Karpas-422 (cell line): Measurements from ENCODE around the gene RNF212. TPM values are rescaled to one million over a fixed set of nuclear protein-coding genes. Genes with fewer than 3 reads are reported as not detected.

Experiments used
- DNase-seq: peaks from one replicate; pipeline ENCODE4 v3.0.0-alpha.2; 2015
- H2AFZ ChIP-seq: fragments of 200-600 bp; sonication (generic); 2 replicates; pipeline ENCODE4 v1.6.1; 2014; ENCODE audit warnings: antibody characterized with exemption, low read length, mixed read lengths
- H3K27ac ChIP-seq: fragments of 200-600 bp; sonication (generic); 2 replicates; pipeline ENCODE4 v1.5.1; 2014; ENCODE audit warnings: mild to moderate bottlenecking, low read length, moderate library complexity
- H3K27me3 ChIP-seq: fragments of 200-600 bp; sonication (generic); 2 replicates; pipeline ENCODE4 v1.6.1; 2014; ENCODE audit warnings: low read length, mixed read lengths
- H3K36me3 ChIP-seq: fragments of 200-600 bp; sonication (generic); 2 replicates; pipeline ENCODE4 v1.6.1; 2014; ENCODE audit warnings: low read length, mixed read lengths; ENCODE audit not compliant: insufficient read depth
- H3K4me1 ChIP-seq: fragments of 200-600 bp; sonication (generic); 2 replicates; pipeline ENCODE4 v1.6.1; 2014; ENCODE audit warnings: mild to moderate bottlenecking, low read length, mixed read lengths
- H3K4me2 ChIP-seq: fragments of 200-600 bp; sonication (generic); 2 replicates; pipeline ENCODE4 v1.6.1; 2014; ENCODE audit warnings: low read length, low read depth, mild to moderate bottlenecking; ENCODE audit not compliant: poor library complexity, severe bottlenecking
- H3K4me3 ChIP-seq: fragments of 200-600 bp; sonication (generic); 2 replicates; pipeline ENCODE4 v1.5.1; 2014; ENCODE audit warnings: mild to moderate bottlenecking, antibody characterized with exemption, low read length, mixed read lengths
- H3K79me2 ChIP-seq: fragments of 200-600 bp; sonication (generic); 2 replicates; pipeline ENCODE4 v1.6.1; 2014; ENCODE audit warnings: mild to moderate bottlenecking, low read length, mixed read lengths
- H3K9ac ChIP-seq: fragments of 200-600 bp; sonication (generic); 2 replicates; pipeline ENCODE4 v1.6.0; 2014; ENCODE audit warnings: low read length
- H3K9me2 ChIP-seq: fragments of 200-600 bp; sonication (generic), shearing (Covaris generic); replicated peaks from 2 replicates; pipeline ENCODE4 v1.6.0; 2014; ENCODE audit warnings: mild to moderate bottlenecking, low read length, moderate library complexity; ENCODE audit not compliant: insufficient read depth
- H3K9me3 ChIP-seq: fragments of 300-700, 200-600 bp; sonication (generic); 2 replicates; pipeline ENCODE4 v1.6.1; 2014; ENCODE audit warnings: low read length, mixed read lengths
- H4K20me1 ChIP-seq: fragments of 200-600 bp; sonication (generic); 2 replicates; pipeline ENCODE4 v1.6.1; 2014; ENCODE audit warnings: mild to moderate bottlenecking, antibody characterized with exemption, low read length, low read depth; ENCODE audit not compliant: insufficient read depth
- total RNA-seq: library from RNA; depleted of rRNA; stranded (reverse); fragments of >200 nt; shearing (Covaris generic); gene quantifications from 2 replicates; pipeline ENCODE4 v1.2.3, GENCODE V29; 2014; ENCODE audit warnings: low replicate concordance

The RNF212 gene
- total RNA-seq, 1 experiment from 2014 or later = not detected

GRCh38 chr4:1039493-1040343 lies 73.6 kb downstream of the RNF212 start:
- no peak overlapping the region for H3K4me2 ChIP-seq
- no peak overlapping the region for H3K4me3 ChIP-seq
- no peaks in the 10 kb centered on the region for H3K4me1 ChIP-seq
- no peaks in the 10 kb centered on the region for H3K27me3 ChIP-seq
- no peaks in the 10 kb centered on the region for H4K20me1 ChIP-seq
- no peak overlapping the region for H3K27ac ChIP-seq
- no peak overlapping the region for H3K9ac ChIP-seq
- no peaks in the 10 kb centered on the region for H3K79me2 ChIP-seq
- H3K36me3 ChIP-seq = no peaks in the 10 kb centered on the region
- no peak for DNase-seq
- no peaks in the 10 kb centered on the region for H3K9me2 ChIP-seq
- no peaks in the 10 kb centered on the region for H3K9me3 ChIP-seq
- no peak overlapping the region for H2AFZ ChIP-seq

- no peaks in the 10 kb centered on the region for H3K9me3 ChIP-seq
- no peak overlapping the region for H3K4me2 ChIP-seq
- no peaks in the 10 kb centered on the region for H3K79me2 ChIP-seq
- no peaks in the 10 kb centered on the region for H3K27me3 ChIP-seq
- no peak for DNase-seq
- H3K4me3 ChIP-seq = no peak overlapping the region
- H4K20me1 ChIP-seq = no peaks in the 10 kb centered on the region
- no peak overlapping the region for H3K27ac ChIP-seq
- H3K4me1 ChIP-seq = no peaks in the 10 kb centered on the region
- H3K9ac ChIP-seq = no peak overlapping the region
- no peaks in the 10 kb centered on the region for H3K9me2 ChIP-seq
- no peak overlapping the region for H2AFZ ChIP-seq
- H3K36me3 ChIP-seq = no peaks in the 10 kb centered on the region
Observed at GRCh38 chr4:1038948-1039492, 74.3 kb downstream of the RNF212 start.

- H3K79me2 ChIP-seq = no peaks in the 10 kb centered on the region
- no peaks in the 10 kb centered on the region for H3K27me3 ChIP-seq
- no peak overlapping the region for H3K4me3 ChIP-seq
- H4K20me1 ChIP-seq = no peaks in the 10 kb centered on the region
- no peak overlapping the region for H3K4me2 ChIP-seq
- H3K36me3 ChIP-seq = no peaks in the 10 kb centered on the region
- no peaks in the 10 kb centered on the region for H3K9me2 ChIP-seq
- no peak overlapping the region for H2AFZ ChIP-seq
- no peaks in the 10 kb centered on the region for H3K4me1 ChIP-seq
- no peak overlapping the region for H3K9ac ChIP-seq
- no peak for DNase-seq
- H3K9me3 ChIP-seq = no peaks in the 10 kb centered on the region
- H3K27ac ChIP-seq = no peak overlapping the region
Observed at GRCh38 chr4:1036976-1037810, 76.2 kb downstream of the RNF212 start.

- no peaks in the 10 kb centered on the region for H3K9me3 ChIP-seq
- no peaks in the 10 kb centered on the region for H3K79me2 ChIP-seq
- no peak overlapping the region for H2AFZ ChIP-seq
- DNase-seq = no peak
- H3K4me3 ChIP-seq = no peak overlapping the region
- no peaks in the 10 kb centered on the region for H3K27me3 ChIP-seq
- H3K36me3 ChIP-seq = no peaks in the 10 kb centered on the region
- H3K4me2 ChIP-seq = no peak overlapping the region
- no peaks in the 10 kb centered on the region for H4K20me1 ChIP-seq
- H3K9me2 ChIP-seq = no peaks in the 10 kb centered on the region
- no peak overlapping the region for H3K27ac ChIP-seq
- no peaks in the 10 kb centered on the region for H3K4me1 ChIP-seq
- no peak overlapping the region for H3K9ac ChIP-seq
Observed at GRCh38 chr4:1036095-1036494, 77.3 kb downstream of the RNF212 start.

GRCh38 chr4:1035510-1035909 lies 77.9 kb downstream of the RNF212 start:
- H3K9me3 ChIP-seq = no peaks in the 10 kb centered on the region
- no peak overlapping the region for H3K9ac ChIP-seq
- H3K27ac ChIP-seq = no peak overlapping the region
- no peaks in the 10 kb centered on the region for H3K9me2 ChIP-seq
- no peak for DNase-seq
- no peak overlapping the region for H2AFZ ChIP-seq
- no peaks in the 10 kb centered on the region for H3K4me1 ChIP-seq
- H4K20me1 ChIP-seq = no peaks in the 10 kb centered on the region
- no peaks in the 10 kb centered on the region for H3K36me3 ChIP-seq
- H3K4me3 ChIP-seq = no peak overlapping the region
- H3K4me2 ChIP-seq = no peak overlapping the region
- H3K27me3 ChIP-seq = no peaks in the 10 kb centered on the region
- no peaks in the 10 kb centered on the region for H3K79me2 ChIP-seq

GRCh38 chr4:1033840-1034551 lies 79.4 kb downstream of the RNF212 start:
- no peaks in the 10 kb centered on the region for H3K9me3 ChIP-seq
- DNase-seq = no peak
- H3K4me1 ChIP-seq = no peaks in the 10 kb centered on the region
- no peak overlapping the region for H3K27ac ChIP-seq
- H3K9me2 ChIP-seq = no peaks in the 10 kb centered on the region
- H3K9ac ChIP-seq = no peak overlapping the region
- H3K4me2 ChIP-seq = no peak overlapping the region
- no peaks in the 10 kb centered on the region for H4K20me1 ChIP-seq
- no peak overlapping the region for H2AFZ ChIP-seq
- H3K36me3 ChIP-seq = no peaks in the 10 kb centered on the region
- no peak overlapping the region for H3K4me3 ChIP-seq
- no peaks in the 10 kb centered on the region for H3K27me3 ChIP-seq
- no peaks in the 10 kb centered on the region for H3K79me2 ChIP-seq

GRCh38 chr4:1032861-1033260 lies 80.5 kb downstream of the RNF212 start:
- Histone ChIP-seq H3K4me3 (no peak overlapping the region), H3K9ac (no peak overlapping the region), H3K9me3 (no peaks in the 10 kb centered on the region), H2AFZ (no peak overlapping the region), H3K36me3 (no peaks in the 10 kb centered on the region), H4K20me1 (no peaks in the 10 kb centered on the region), H3K27me3 (no peaks in the 10 kb centered on the region), H3K4me2 (no peak overlapping the region), H3K79me2 (no peaks in the 10 kb centered on the region), H3K9me2 (no peaks in the 10 kb centered on the region), H3K4me1 (no peaks in the 10 kb centered on the region), H3K27ac (no peak overlapping the region)
- no peak for DNase-seq
